HAP-1 (cell line): ENCODE data around the gene PDE1C.

ENCODE experiments used
- DNase-seq, 2 experiments: peaks; one replicate each; pipeline ENCODE4 v3.0.0-alpha.2; 2016 to 2020; ENCODE audit warnings: low spot score in 2 of 2
- H3K27me3 ChIP-seq: fragments of 250-450 bp; sonication (Bioruptor Pico); 2 replicates; pipeline ENCODE4 v1.5.1; 2020; ENCODE audit warnings: low read depth, mild to moderate bottlenecking, moderate library complexity
- H3K36me3 ChIP-seq: fragments of 250-450 bp; sonication (Bioruptor Pico); replicated peaks from 2 replicates; pipeline ENCODE4 v1.5.1; 2020; ENCODE audit warnings: mild to moderate bottlenecking
- H3K4me1 ChIP-seq: fragments of 250-450 bp; sonication (Bioruptor Pico); 2 replicates; pipeline ENCODE4 v1.5.1; 2020; ENCODE audit warnings: mild to moderate bottlenecking
- H3K4me3 ChIP-seq: fragments of 250-450 bp; sonication (Bioruptor Pico); 2 replicates; pipeline ENCODE4 v1.5.1; 2020; ENCODE audit warnings: mild to moderate bottlenecking, moderate library complexity
- H3K9me3 ChIP-seq: fragments of 250-450 bp; sonication (Bioruptor Pico); 2 replicates; pipeline ENCODE4 v1.5.1; 2020; ENCODE audit warnings: mild to moderate bottlenecking, moderate library complexity
- in situ Hi-C: fragments of 300-500 bp; cut with MboI; formaldehyde crosslinking; loops from 3 replicates; pipeline ENCODE4 v1.14.3; 2020; ENCODE audit warnings: low sequenced_read_pairs, inconsistent platforms, mixed read lengths

The PDE1C gene

GRCh38 chr7:32070406-32071360, at the start of gene PDE1C:
TSS of gene PDE1C (minus strand) at chr7:32070407.
- in situ Hi-C loops: no loop called here
- H3K4me1 ChIP-seq: no peaks in the 10 kb centered on the region
- H3K36me3 ChIP-seq: no peaks in the 10 kb centered on the region
- H3K27me3 ChIP-seq: no peaks in the 10 kb centered on the region
- H3K9me3 ChIP-seq: no peaks in the 10 kb centered on the region
- no peak within 1 kb of the TSS for H3K4me3 ChIP-seq
- DNase-seq: no peak

GRCh38 chr7:32119790-32120196, 49.6 kb upstream of the PDE1C start:
- Histone ChIP-seq H3K9me3 (no peaks in the 10 kb centered on the region), H3K4me3 (no peak overlapping the region), H3K36me3 (no peaks in the 10 kb centered on the region), H3K4me1 (no peaks in the 10 kb centered on the region), H3K27me3 (no peaks in the 10 kb centered on the region)
- no peak for DNase-seq
- in situ Hi-C loops: no loop called here

- no peaks in the 10 kb centered on the region for H3K36me3 ChIP-seq
- in situ Hi-C loops: no loop called here
These were observed 47.6 kb upstream of the PDE1C start for GRCh38 chr7:32117837-32118236.

GRCh38 chr7:32116436-32116835, 46.2 kb upstream of the PDE1C start:
- DNase-seq: no peak
- no peaks in the 10 kb centered on the region for H3K4me1 ChIP-seq
- H3K4me3 ChIP-seq: no peak overlapping the region
- H3K9me3 ChIP-seq: peaks cover 1% of the 10 kb centered on the region; the same call in 1 of the 2 replicates
- H3K36me3 ChIP-seq: no peaks in the 10 kb centered on the region
- in situ Hi-C loops: no loop called here
- no peaks in the 10 kb centered on the region for H3K27me3 ChIP-seq

More at GRCh38 chr7:32117837-32118236, 47.6 kb upstream of the PDE1C start:
- DNase-seq: no peak
- Histone ChIP-seq H3K27me3 (no peaks in the 10 kb centered on the region), H3K4me3 (no peak overlapping the region), H3K4me1 (no peaks in the 10 kb centered on the region), H3K9me3 (no peaks in the 10 kb centered on the region)

GRCh38 chr7:32115831-32116230, 45.6 kb upstream of the PDE1C start:
- Histone ChIP-seq H3K4me3 (no peak overlapping the region), H3K9me3 (peaks cover 2% of the 10 kb centered on the region; the same call in 1 of the 2 replicates), H3K27me3 (no peaks in the 10 kb centered on the region), H3K4me1 (no peaks in the 10 kb centered on the region), H3K36me3 (no peaks in the 10 kb centered on the region)
- in situ Hi-C loops: no loop called here
- no peak for DNase-seq

GRCh38 chr7:32108651-32109050, 38.4 kb upstream of the PDE1C start:
- Histone ChIP-seq H3K27me3 (no peaks in the 10 kb centered on the region), H3K9me3 (peaks cover 2% of the 10 kb centered on the region; the same call in 1 of the 2 replicates)
- in situ Hi-C loops: no loop called here

GRCh38 chr7:32104766-32105165, 34.6 kb upstream of the PDE1C start:
- no peak for DNase-seq
- Histone ChIP-seq H3K36me3 (no peaks in the 10 kb centered on the region), H3K27me3 (no peaks in the 10 kb centered on the region), H3K4me3 (no peak overlapping the region), H3K4me1 (no peaks in the 10 kb centered on the region), H3K9me3 (no peaks in the 10 kb centered on the region)
- in situ Hi-C loops: no loop called here

More at GRCh38 chr7:32108651-32109050, 38.4 kb upstream of the PDE1C start:
- no peaks in the 10 kb centered on the region for H3K36me3 ChIP-seq
- H3K4me3 ChIP-seq: no peak overlapping the region
- no peak for DNase-seq
- H3K4me1 ChIP-seq: no peaks in the 10 kb centered on the region

GRCh38 chr7:32103361-32103760, 33.2 kb upstream of the PDE1C start:
- H3K4me1 ChIP-seq: no peaks in the 10 kb centered on the region
- no peaks in the 10 kb centered on the region for H3K9me3 ChIP-seq
- H3K27me3 ChIP-seq: no peaks in the 10 kb centered on the region
- H3K4me3 ChIP-seq: no peak overlapping the region
- DNase-seq: no peak
- in situ Hi-C loops: no loop called here
- H3K36me3 ChIP-seq: no peaks in the 10 kb centered on the region

- Histone ChIP-seq H3K27me3 (no peaks in the 10 kb centered on the region), H3K4me3 (no peak overlapping the region), H3K9me3 (no peaks in the 10 kb centered on the region), H3K36me3 (no peaks in the 10 kb centered on the region), H3K4me1 (no peaks in the 10 kb centered on the region)
- in situ Hi-C loops: no loop called here
- DNase-seq: no peak
These were observed 32.2 kb upstream of the PDE1C start for GRCh38 chr7:32102432-32102873.

- Histone ChIP-seq H3K27me3 (no peaks in the 10 kb centered on the region), H3K4me3 (no peak overlapping the region), H3K36me3 (no peaks in the 10 kb centered on the region), H3K9me3 (no peaks in the 10 kb centered on the region), H3K4me1 (no peaks in the 10 kb centered on the region)
- in situ Hi-C loops: no loop called here
- no peak for DNase-seq
These were observed 30.2 kb upstream of the PDE1C start for GRCh38 chr7:32100407-32100907.

- no peak for DNase-seq
- no peaks in the 10 kb centered on the region for H3K9me3 ChIP-seq
- in situ Hi-C loops: no loop called here
- no peaks in the 10 kb centered on the region for H3K4me1 ChIP-seq
- H3K36me3 ChIP-seq: no peaks in the 10 kb centered on the region
- no peaks in the 10 kb centered on the region for H3K27me3 ChIP-seq
- H3K4me3 ChIP-seq: no peak overlapping the region
These were observed 24.3 kb upstream of the PDE1C start for GRCh38 chr7:32094516-32094915.

GRCh38 chr7:32093415-32094408, 23.5 kb upstream of the PDE1C start:
- in situ Hi-C loops: no loop called here
- Histone ChIP-seq H3K4me1 (no peaks in the 10 kb centered on the region), H3K9me3 (no peaks in the 10 kb centered on the region), H3K4me3 (no peak overlapping the region), H3K27me3 (no peaks in the 10 kb centered on the region), H3K36me3 (no peaks in the 10 kb centered on the region)
- no peak for DNase-seq

GRCh38 chr7:32092346-32092745, 22.1 kb upstream of the PDE1C start:
- H3K4me3 ChIP-seq: no peak overlapping the region
- H3K36me3 ChIP-seq: no peaks in the 10 kb centered on the region
- no peaks in the 10 kb centered on the region for H3K9me3 ChIP-seq
- no peak for DNase-seq
- in situ Hi-C loops: no loop called here
- no peaks in the 10 kb centered on the region for H3K27me3 ChIP-seq
- no peaks in the 10 kb centered on the region for H3K4me1 ChIP-seq
